ENCODE results near the gene ETV6.
A peak's percentile ranks its signal among the peaks of the same experiment; 100 is the strongest.

The ETV6 gene

GRCh38 chr12:11865824-11866223, 216.3 kb downstream of the ETV6 start:
- no peak for TF ChIP-seq CTCF (IDR thresholded peaks at IDR 0.05; ENCODE audit: low read length, missing control alignments)
- no peak for DNase-seq (ENCODE audit: low read depth)
- H3K4me3 ChIP-seq (replicated peaks; ENCODE audit: low read depth, low read length) = no peak overlapping the region

- H3K4me3 ChIP-seq (replicated peaks; ENCODE audit: low read depth, low read length) = no peak overlapping the region
- DNase-seq (ENCODE audit: low read depth) = no peak
- TF ChIP-seq CTCF (IDR thresholded peaks at IDR 0.05; ENCODE audit: low read length, missing control alignments) = no peak
Measured at GRCh38 chr12:11868027-11868426, 218.6 kb downstream of the ETV6 start.

- no peak overlapping the region for H3K4me3 ChIP-seq (replicated peaks; ENCODE audit: low read depth, low read length)
- DNase-seq (ENCODE audit: low read depth) = no peak
- TF ChIP-seq CTCF (IDR thresholded peaks at IDR 0.05; ENCODE audit: low read length, missing control alignments) = no peak
Measured at GRCh38 chr12:11869406-11869805, 219.9 kb downstream of the ETV6 start.

GRCh38 chr12:11870041-11870451, 220.6 kb downstream of the ETV6 start:
- no peak for TF ChIP-seq CTCF (IDR thresholded peaks at IDR 0.05; ENCODE audit: low read length, missing control alignments)
- DNase-seq (ENCODE audit: low read depth) = no peak
- H3K4me3 ChIP-seq (replicated peaks; ENCODE audit: low read depth, low read length) = no peak overlapping the region

GRCh38 chr12:11872055-11872454, 222.6 kb downstream of the ETV6 start:
- no peak for TF ChIP-seq CTCF (IDR thresholded peaks at IDR 0.05; ENCODE audit: low read length, missing control alignments)
- DNase-seq (ENCODE audit: low read depth) = no peak
- H3K4me3 ChIP-seq (replicated peaks; ENCODE audit: low read depth, low read length) = no peak overlapping the region

GRCh38 chr12:11875414-11875935, 226.0 kb downstream of the ETV6 start:
- DNase-seq (ENCODE audit: low read depth) = peak; percentile 11
- no peak for TF ChIP-seq CTCF (IDR thresholded peaks at IDR 0.05; ENCODE audit: low read length, missing control alignments)
- no peak overlapping the region for H3K4me3 ChIP-seq (replicated peaks; ENCODE audit: low read depth, low read length)

GRCh38 chr12:11876307-11876706, 226.8 kb downstream of the ETV6 start:
- H3K4me3 ChIP-seq (replicated peaks; ENCODE audit: low read depth, low read length) = no peak overlapping the region
- no peak for TF ChIP-seq CTCF (IDR thresholded peaks at IDR 0.05; ENCODE audit: low read length, missing control alignments)
- DNase-seq (ENCODE audit: low read depth) = no peak
